Fibroblast of lung (primary cell): ENCODE measurements around the gene ZBTB16.

Experiments used
- EZH2 ChIP-seq: IDR thresholded peaks from 2 replicates; pipeline ENCODE4 v1.5.1; 2012; ENCODE audit warnings: low read length, control low read depth, mild to moderate bottlenecking; ENCODE audit errors: missing control alignments
- TF ChIP-seq, protein P1 (sequence below), 2 donors: IDR thresholded peaks in 1 of 2; conservative IDR thresholded peaks in 1 of 2; 1 replicate in 1 of 2; 2 replicates in 1 of 2; pipeline ENCODE4 v1.5.1; 2011 to 2012; ENCODE audit warnings: low read length in 2 of 2, control low read depth in 1 of 2, inconsistent platforms in 1 of 2, low read depth in 1 of 2, mild to moderate bottlenecking in 1 of 2

- TF ChIP-seq, protein P1, sequence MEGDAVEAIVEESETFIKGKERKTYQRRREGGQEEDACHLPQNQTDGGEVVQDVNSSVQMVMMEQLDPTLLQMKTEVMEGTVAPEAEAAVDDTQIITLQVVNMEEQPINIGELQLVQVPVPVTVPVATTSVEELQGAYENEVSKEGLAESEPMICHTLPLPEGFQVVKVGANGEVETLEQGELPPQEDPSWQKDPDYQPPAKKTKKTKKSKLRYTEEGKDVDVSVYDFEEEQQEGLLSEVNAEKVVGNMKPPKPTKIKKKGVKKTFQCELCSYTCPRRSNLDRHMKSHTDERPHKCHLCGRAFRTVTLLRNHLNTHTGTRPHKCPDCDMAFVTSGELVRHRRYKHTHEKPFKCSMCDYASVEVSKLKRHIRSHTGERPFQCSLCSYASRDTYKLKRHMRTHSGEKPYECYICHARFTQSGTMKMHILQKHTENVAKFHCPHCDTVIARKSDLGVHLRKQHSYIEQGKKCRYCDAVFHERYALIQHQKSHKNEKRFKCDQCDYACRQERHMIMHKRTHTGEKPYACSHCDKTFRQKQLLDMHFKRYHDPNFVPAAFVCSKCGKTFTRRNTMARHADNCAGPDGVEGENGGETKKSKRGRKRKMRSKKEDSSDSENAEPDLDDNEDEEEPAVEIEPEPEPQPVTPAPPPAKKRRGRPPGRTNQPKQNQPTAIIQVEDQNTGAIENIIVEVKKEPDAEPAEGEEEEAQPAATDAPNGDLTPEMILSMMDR (conservative IDR thresholded peaks at IDR 0.05 in 1 of 2, IDR thresholded peaks at IDR 0.05 in 1 of 2; ENCODE audit: low read depth in 1 of 2, low read length in 2 of 2) = no peak
- no peak for TF ChIP-seq EZH2
These were observed 75.4 kb downstream of the ZBTB16 start for GRCh38 chr11:114134870-114135269.
